ENCODE measurements around the gene HNF1B.

DNA sequence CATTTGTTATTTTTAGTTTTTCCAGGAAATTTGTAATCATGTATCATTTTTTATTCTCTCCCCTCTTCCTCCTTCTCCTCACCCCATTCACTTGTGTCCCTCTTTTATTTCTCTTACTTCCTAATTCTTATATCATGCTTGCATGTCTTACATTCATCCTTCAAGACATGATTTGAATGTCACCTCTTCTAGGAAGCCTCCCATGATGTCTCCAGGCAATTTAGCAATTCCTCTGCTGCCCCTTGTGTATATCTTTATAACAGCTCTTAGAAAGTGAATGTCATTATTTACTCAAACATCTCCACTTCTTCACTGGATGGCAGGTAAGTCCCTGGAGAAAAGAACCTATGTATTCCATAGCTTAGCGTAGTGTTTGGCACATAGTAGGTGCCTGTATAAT is 7.8 kb downstream of the HNF1B start:
- TF ChIP-seq, protein P1, sequence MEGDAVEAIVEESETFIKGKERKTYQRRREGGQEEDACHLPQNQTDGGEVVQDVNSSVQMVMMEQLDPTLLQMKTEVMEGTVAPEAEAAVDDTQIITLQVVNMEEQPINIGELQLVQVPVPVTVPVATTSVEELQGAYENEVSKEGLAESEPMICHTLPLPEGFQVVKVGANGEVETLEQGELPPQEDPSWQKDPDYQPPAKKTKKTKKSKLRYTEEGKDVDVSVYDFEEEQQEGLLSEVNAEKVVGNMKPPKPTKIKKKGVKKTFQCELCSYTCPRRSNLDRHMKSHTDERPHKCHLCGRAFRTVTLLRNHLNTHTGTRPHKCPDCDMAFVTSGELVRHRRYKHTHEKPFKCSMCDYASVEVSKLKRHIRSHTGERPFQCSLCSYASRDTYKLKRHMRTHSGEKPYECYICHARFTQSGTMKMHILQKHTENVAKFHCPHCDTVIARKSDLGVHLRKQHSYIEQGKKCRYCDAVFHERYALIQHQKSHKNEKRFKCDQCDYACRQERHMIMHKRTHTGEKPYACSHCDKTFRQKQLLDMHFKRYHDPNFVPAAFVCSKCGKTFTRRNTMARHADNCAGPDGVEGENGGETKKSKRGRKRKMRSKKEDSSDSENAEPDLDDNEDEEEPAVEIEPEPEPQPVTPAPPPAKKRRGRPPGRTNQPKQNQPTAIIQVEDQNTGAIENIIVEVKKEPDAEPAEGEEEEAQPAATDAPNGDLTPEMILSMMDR (IDR thresholded peaks at IDR 0.05 in 4 of 5, conservative IDR thresholded peaks at IDR 0.05 in 1 of 5) = no peak
- no peak for TF ChIP-seq POLR2A (IDR thresholded peaks at IDR 0.05)

All from gastrocnemius medialis (tissue), 4 donors.